Measurements from ENCODE around the gene SHISA8. TPM values are rescaled to one million over a fixed set of nuclear protein-coding genes. Genes with fewer than 3 reads are reported as not detected.

Gene SHISA8
- total RNA-seq, 1 experiment from 2014 or later, result 3.2 TPM

DNA sequence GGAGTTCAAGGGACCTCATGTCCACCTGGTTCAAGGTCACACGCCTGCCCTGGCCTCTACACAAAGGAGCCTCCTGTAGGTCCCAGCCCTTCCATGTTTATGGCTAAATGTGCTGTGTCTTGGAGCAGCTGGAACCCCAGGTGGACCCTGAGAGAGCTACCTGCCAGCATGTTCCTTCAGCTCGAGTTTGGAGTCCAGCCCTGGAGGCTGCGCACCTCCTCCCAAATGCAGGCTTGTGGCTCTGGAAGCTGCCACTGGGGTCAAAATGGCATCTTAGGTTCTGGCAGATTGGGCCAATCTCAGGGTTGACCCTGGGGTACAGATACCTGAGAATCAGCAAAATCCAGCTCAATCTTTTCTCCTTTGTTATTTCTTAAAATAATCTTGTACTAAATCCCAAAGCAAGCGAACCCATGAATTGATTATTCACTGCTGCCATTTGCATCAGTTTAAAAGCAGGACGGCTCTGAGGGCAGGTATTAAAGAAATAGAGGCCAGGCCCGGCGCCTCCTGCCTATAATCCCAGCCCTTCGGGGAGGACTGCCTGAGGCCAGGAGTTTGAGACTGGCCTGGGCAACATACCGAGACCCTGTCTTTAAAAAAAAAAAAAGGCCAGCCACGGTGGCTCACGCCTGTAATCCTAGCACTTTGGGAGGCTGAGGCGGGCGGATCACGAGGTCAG lies 8.9 kb upstream of the SHISA8 start:
- Histone ChIP-seq H3K27me3 (ENCODE audit: control insufficient read depth, insufficient read depth, low read length) (peaks cover 42% of the 10 kb centered on the region), H3K4me3 (ENCODE audit: insufficient read depth, low read depth, low read length) (no peak overlapping the region), H3K36me3 (replicated peaks; ENCODE audit: control insufficient read depth, insufficient read depth, low read length) (no peaks in the 10 kb centered on the region)
- no peak for DNase-seq

DNA sequence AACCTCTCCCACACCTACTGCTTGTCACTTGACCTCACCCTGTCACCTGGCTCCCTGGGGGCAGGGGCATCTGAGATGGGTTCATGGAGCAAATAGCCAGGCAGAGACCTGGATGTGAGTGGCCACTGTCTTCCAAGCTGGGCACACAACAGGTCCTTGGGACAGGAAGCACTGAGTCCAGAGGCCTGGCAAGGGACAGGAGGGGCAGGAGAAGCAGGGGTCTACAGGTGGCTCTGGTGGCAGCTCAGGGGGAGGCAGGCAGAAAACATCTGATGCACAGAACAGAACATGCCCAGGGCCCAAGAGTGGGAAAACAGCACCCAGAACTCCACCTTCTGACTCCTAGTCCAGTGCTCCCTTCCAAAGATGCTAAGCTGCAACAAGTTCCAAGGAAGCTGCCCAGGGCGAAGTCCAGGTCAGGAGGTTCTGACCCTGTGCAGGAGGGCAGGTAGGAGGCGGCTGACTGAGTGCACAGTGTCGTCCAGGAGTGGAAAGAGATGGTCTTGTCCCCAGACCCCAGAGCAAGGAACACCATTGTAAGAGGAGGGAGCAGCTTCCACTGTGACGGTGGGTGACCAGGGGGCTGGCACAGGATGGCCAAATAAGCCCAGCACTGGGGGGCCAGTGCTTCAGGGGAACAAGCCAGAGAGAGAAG lies 8.2 kb upstream of the SHISA8 start:
- DNase-seq, result no peak
- Histone ChIP-seq H3K36me3 (replicated peaks; ENCODE audit: control insufficient read depth, insufficient read depth, low read length) (no peaks in the 10 kb centered on the region), H3K27me3 (ENCODE audit: control insufficient read depth, insufficient read depth, low read length) (peaks cover 43% of the 10 kb centered on the region), H3K4me3 (ENCODE audit: insufficient read depth, low read depth, low read length) (no peak overlapping the region)

DNA sequence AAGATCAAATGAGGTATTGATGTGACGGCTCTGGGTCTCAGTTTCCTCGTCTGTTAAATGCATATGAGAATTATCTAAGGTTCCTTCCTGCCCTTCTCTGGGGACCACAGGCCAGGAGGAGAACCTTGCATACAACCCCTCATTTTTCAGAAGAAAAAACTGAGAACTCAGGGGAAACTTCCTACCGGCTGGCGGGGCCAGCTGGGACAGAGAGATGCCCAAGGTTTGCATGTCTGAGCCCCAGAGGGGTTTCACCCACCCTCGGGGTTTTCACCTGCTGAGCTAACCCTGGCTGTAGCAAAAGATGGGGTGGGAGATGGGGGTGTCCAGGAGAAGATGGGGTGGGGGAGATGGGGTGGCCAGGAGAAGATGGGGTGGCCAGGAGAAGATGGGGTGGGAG lies 7.5 kb upstream of the SHISA8 start:
- no peak for DNase-seq
- no peaks in the 10 kb centered on the region for H3K36me3 ChIP-seq (replicated peaks; ENCODE audit: control insufficient read depth, insufficient read depth, low read length)
- H3K27me3 ChIP-seq (ENCODE audit: control insufficient read depth, insufficient read depth, low read length), result peaks cover 44% of the 10 kb centered on the region
- no peak overlapping the region for H3K4me3 ChIP-seq (ENCODE audit: insufficient read depth, low read depth, low read length)

DNA sequence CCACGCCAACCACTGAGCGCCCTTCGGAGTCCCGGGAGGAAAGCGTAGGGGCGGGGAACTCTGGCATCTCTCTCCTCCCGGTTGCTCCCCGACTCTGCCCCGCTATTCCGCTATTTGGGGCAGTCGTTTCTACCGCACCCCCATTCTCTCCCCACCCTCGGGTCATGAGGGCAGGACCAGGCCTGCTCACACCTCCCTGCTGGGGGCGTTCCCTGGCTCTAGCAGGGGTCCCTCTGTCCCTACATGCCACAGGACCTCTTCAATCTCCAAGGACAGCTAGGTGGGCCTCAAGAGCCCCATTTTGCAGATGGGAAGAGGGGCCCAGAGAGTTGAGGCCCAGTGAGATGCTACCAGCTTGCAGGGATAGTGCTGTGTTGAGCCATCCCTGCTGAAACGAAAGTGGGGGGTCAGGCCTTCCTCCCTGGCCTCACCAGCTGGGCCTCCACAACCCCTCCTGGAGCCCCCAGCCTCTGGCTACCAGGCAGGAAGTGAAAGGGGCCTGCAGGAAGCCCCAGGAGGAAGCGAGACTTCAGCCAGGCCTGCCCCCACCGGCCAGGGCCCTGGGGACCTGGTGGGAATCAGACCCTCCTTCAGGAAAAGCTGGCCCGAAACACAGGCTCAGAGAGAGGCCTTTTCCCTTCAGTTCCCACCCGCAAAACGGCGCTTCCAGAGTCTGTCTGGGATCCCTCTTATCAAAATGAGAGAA lies 5.5 kb upstream of the SHISA8 start:
- peak; percentile 64 for DNase-seq
- peak overlapping the region; percentile 45 for H3K4me3 ChIP-seq (ENCODE audit: insufficient read depth, low read depth, low read length)
- no peaks in the 10 kb centered on the region for H3K36me3 ChIP-seq (replicated peaks; ENCODE audit: control insufficient read depth, insufficient read depth, low read length)
- peaks cover 44% of the 10 kb centered on the region for H3K27me3 ChIP-seq (ENCODE audit: control insufficient read depth, insufficient read depth, low read length)

DNA sequence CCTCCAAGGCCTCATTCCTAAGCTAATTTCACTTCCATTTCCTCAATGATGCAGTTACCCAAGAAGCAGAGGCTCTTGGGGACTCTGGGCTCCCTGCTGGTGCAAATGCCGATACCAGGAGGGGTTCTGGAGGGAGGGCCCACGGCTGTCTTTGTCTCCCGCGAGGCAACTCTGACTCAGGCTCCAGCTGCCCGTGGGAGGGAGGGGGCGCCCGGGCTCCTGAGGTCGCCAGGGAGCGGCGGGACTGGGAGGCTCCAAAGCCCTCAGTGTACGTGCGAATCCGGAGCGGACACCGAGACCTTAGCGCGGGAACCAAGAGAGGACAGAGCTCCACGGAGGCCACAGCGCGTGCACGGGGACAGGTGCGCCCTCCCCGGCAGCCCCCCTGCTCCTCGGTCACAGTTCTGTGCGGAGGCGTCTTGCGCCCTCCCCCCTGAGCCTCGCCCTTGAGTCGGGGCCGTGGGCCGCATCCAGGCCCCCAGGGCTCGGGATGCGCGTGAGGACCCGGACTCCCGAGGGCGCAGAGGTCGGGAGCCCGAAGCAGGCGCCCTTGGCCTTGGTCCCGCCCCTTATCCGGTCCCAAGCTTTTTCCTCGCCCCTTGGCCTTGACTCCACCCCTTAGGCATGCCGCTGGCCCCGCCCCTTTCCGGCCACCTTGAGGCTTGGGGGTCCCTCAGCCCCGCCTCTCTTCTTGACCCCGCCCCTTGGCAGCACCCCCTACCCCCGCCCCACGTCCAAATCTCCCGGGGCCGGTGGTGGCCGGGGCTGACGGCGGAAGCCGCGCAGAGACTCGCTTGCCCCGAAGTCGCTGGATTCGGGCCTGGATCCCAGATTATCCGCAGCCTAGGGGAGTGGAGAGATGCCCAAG lies 4.7 kb upstream of the SHISA8 start:
- Histone ChIP-seq H3K36me3 (replicated peaks; ENCODE audit: control insufficient read depth, insufficient read depth, low read length) (no peaks in the 10 kb centered on the region), H3K4me3 (ENCODE audit: insufficient read depth, low read depth, low read length) (peak overlapping the region; percentile 61), H3K27me3 (ENCODE audit: control insufficient read depth, insufficient read depth, low read length) (peaks cover 45% of the 10 kb centered on the region)
- DNase-seq, result peak; percentile 99

DNA sequence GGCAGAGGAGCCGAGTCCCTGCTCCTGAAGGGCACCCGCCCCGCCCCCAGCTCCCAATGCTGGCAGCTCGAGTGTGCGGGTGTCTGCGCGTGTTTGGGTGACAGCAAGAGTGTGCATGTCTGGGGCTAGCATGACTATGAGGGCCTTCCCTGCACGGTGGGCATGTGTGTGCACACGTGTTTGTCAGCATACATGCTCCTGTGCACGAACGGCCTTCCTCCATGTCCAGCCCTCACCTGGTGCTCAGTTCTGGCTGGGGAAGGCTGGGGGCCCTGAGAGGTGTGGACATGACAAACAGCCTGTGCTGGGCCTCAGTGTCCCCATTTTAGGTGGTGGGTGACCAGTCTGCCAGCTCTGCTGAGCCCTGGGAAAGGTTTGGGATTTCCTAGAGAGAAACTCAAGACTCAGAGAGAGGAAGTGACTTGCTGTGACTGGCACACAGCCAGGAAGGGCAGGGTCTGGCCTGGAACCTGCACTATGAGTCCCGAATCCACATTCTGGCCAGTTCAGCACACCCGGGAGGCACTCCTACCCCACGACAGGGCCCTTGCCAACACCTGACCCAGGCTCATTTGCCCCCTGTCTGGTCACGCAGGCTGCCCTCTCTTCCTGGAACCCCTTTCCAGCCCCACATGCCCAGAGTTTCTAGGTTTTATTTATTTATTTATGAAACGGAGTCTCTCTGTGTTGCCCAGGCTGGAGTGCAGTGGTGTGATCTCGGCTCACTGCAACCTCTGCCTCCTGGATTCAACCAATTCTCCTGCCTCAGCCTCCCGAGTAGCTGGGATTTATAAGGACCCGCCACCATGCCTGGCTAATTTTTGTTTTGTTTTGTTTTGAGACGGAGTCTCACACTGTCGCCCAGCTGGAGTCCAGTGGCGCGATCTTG lies 3.3 kb upstream of the SHISA8 start:
- peaks cover 55% of the 10 kb centered on the region for H3K27me3 ChIP-seq (ENCODE audit: control insufficient read depth, insufficient read depth, low read length)

DNA sequence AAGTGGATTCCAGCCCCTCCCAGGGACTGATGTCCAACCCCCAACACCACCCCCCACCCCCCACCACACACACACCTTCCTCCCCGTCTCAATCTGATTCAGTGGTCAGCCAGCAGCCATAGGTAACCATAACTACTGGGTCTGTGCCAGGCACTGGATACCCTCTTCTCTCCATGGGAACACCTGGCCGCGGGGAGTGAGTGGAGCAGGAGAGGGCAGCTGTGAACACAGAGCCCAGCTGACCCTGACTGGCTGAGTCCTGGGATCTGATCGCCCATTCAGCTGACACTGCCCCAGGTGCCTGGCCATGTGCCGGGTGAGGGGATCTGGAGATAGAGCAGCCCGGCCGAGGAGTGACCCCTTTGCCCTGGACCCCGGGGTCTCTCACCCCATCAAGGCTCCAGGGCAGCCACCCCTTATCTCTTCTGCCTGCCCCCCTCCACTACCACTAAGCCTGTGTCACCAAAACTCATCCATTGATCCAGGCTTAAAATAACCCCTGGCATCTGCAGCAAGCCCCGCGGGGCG lies 2.6 kb upstream of the SHISA8 start:
- DNase-seq, result peak; percentile 65
- peaks cover 57% of the 10 kb centered on the region for H3K27me3 ChIP-seq (ENCODE audit: control insufficient read depth, insufficient read depth, low read length)
- no peak overlapping the region for H3K4me3 ChIP-seq (ENCODE audit: insufficient read depth, low read depth, low read length)
- H3K36me3 ChIP-seq (replicated peaks; ENCODE audit: control insufficient read depth, insufficient read depth, low read length), result no peaks in the 10 kb centered on the region

More for the DNA sequence above, 3.3 kb upstream of the SHISA8 start:
- Histone ChIP-seq H3K36me3 (replicated peaks; ENCODE audit: control insufficient read depth, insufficient read depth, low read length) (no peaks in the 10 kb centered on the region), H3K4me3 (ENCODE audit: insufficient read depth, low read depth, low read length) (no peak overlapping the region)
- peak; percentile 57 for DNase-seq

DNA sequence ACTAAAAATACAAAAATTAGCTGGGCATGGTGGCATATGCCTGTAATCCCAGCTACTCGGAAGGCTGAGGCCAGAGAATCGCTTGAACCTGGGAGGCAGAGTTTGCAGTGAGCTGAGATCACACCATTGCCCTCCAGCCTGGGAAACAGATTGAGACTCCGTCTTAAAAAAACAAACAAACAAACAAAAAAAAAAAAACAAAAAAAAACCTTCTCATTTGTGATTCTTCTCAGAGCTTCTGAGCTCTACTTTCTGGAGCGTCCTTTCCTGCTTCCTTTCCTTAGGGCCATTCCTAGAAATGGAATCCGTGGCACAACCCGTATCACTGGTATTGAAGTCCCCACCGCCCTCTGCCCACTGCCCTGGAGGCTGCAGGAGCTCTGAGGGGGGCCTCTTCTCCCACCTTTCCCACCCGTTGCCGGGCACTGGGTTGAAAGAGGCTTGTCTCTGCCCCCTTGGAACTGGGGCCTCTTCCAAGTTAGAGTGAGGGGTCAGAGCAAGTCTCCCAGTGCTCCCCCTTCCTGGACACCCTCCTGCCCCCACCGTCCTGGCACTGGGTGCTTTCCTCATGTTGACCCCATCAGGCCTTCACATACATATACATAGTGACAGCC lies 2.0 kb upstream of the SHISA8 start:
- DNase-seq, result peak; percentile 53
- H3K27me3 ChIP-seq (ENCODE audit: control insufficient read depth, insufficient read depth, low read length), result peaks cover 63% of the 10 kb centered on the region
- H3K4me3 ChIP-seq (ENCODE audit: insufficient read depth, low read depth, low read length), result no peak overlapping the region
- H3K36me3 ChIP-seq (replicated peaks; ENCODE audit: control insufficient read depth, insufficient read depth, low read length), result no peaks in the 10 kb centered on the region

DNA sequence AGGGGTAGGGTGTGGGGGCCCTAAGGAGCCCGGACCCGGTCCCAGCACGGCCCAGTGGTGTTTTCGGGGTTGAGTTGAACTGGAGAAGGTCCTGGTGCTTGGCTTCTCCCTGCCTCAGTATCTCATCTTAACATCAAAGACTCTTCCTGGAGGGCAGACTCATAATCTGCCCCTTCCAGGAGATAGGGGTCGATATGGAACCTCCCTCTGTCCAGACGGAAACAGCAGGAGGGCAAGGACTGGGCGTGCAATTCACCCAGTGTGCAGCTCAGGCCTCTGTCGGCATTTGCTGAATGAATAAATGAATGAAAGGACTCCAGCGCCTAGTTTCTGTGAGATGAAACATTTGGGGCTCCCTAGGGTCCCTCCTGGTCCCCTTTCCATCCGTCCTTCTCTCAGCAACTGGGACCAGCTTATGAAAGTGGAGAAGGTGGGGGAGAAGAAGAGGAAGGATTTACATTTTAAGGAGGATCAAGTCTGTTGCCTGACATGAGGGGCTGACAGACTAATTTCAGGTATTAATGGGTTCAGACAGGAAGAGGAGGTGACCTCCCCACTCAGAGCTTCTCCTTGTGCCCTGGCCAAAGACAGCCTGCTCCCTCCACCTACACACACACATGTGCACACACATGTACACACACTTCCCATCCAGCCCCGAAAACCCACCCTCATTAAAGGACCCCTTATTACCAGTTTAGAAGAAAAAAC lies 1.1 kb upstream of the SHISA8 start:
- peak overlapping the region; percentile 54 for H3K4me3 ChIP-seq (ENCODE audit: insufficient read depth, low read depth, low read length)
- no peaks in the 10 kb centered on the region for H3K36me3 ChIP-seq (replicated peaks; ENCODE audit: control insufficient read depth, insufficient read depth, low read length)
- DNase-seq, result peak; percentile 55
- H3K27me3 ChIP-seq (ENCODE audit: control insufficient read depth, insufficient read depth, low read length), result peaks cover 72% of the 10 kb centered on the region

DNA sequence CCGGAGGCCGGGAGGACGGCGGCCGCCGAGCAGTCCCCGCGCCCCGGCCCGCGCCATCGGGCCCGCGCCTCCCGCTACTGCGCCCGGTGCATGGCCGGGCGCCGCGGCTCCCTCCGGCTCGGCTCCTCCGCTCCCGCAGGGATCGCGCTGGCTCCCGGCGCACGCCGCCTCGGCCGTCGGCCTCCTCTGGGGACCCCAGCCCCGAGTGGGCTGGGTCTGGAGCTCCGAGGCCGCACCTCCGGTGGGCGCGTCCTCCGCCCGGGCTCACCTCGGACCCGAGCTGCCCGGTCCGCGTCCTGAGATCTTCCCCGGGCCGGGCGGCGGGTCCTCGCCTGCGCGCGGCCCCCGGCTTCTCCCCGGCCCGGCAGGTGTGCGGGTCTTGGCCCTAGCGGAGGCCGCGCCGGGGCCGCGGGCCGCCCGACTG lies 251 bp downstream of the SHISA8 start:
- Histone ChIP-seq H3K36me3 (replicated peaks; ENCODE audit: control insufficient read depth, insufficient read depth, low read length) (no peaks in the 10 kb centered on the region), H3K4me3 (ENCODE audit: insufficient read depth, low read depth, low read length) (peak overlapping the region; percentile 54)

DNA sequence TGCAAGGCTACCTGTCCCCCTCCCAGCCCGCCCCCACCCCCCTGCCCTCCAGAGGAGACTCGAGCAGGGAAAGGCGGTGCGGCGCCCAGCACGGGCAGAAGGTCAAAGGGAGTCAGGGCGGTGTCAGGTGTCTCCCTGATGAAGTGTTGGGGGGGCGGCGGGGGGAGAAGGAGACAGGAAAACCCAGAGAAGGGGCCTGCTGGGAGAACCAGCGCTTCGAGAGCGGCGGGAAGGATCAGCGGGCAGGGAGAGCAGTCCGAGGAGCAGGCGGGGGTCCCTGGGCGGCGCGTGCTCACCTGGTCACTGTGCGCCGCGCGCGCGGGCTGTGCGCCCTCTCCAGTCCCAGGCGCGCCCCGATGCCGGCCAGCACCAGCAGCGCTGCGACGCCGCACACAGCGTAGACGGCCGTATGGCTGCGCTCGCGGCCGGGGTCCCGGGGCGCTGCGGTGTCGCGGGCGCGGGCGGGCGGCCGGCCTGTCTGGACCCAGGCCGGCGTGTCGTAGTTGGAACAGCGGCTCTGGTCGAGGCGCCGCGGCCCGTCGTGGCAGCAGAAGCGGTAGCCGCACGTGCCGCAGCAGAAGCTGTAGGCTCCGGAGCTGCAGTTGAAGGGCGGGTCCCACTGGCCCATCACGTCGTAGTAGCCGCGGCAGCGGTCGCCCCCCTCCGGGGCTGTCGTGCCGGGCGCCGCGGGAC lies 886 bp downstream of the SHISA8 start:
- peak; percentile 92 for DNase-seq
- peak overlapping the region; percentile 33 for H3K4me3 ChIP-seq (ENCODE audit: insufficient read depth, low read depth, low read length)
- no peaks in the 10 kb centered on the region for H3K36me3 ChIP-seq (replicated peaks; ENCODE audit: control insufficient read depth, insufficient read depth, low read length)
- peaks cover 85% of the 10 kb centered on the region for H3K27me3 ChIP-seq (ENCODE audit: control insufficient read depth, insufficient read depth, low read length)

More for the DNA sequence above, 251 bp downstream of the SHISA8 start:
- peaks cover 82% of the 10 kb centered on the region for H3K27me3 ChIP-seq (ENCODE audit: control insufficient read depth, insufficient read depth, low read length)
- peak; percentile 91 for DNase-seq

DNA sequence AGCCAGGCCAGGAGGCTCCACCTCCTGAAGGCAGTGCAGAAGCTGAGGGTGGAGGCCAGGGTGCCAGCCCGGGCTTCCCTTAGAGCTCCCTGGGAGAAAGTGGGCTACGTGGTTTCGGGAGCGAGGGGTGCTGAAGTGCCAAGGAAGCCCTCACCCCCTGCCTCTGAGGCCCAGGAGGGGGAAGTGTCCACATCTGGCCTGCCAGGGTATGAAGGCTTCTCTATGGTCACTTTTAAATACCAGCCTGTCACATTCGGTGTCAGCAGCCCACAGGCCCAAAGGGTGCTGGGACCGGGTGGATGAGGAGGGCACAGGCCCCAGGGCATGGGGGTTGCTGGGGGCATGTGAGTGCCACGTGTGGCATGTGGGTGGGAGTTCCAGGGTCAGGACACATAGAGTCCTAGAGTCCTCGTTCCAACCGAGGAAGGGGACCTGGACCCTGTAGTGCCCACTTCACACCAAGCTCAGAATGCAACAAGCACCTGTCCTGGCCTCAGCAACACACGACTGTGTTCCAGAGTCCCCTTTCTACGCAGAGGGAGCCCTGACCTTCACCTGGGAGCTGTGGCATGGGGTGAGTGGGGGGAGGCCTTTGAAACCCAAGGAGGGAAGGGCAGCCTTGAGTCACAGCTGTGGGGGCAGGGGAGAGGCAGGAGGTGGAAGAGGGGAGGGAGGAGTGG lies 1.7 kb downstream of the SHISA8 start:
- no peak for DNase-seq
- Histone ChIP-seq H3K27me3 (ENCODE audit: control insufficient read depth, insufficient read depth, low read length) (peaks cover 89% of the 10 kb centered on the region), H3K4me3 (ENCODE audit: insufficient read depth, low read depth, low read length) (no peak overlapping the region), H3K36me3 (replicated peaks; ENCODE audit: control insufficient read depth, insufficient read depth, low read length) (no peaks in the 10 kb centered on the region)

Data from H7 (cell line).